NB4 (cell line): ENCODE data around the gene EIF4A3.

Experiments used
- CTCF ChIP-seq: IDR thresholded peaks from one replicate; pipeline ENCODE4 v1.5.1; 2012; ENCODE audit warnings: low read depth, low read length
- MAX ChIP-seq: IDR thresholded peaks from 2 replicates; pipeline ENCODE4 v1.6.1; 2011; ENCODE audit warnings: low read depth, low read length
- MYC ChIP-seq: IDR thresholded peaks from 2 replicates; pipeline ENCODE4 v1.6.1; 2011; ENCODE audit warnings: low read depth, low read length
- POLR2A ChIP-seq: IDR thresholded peaks from 2 replicates; pipeline ENCODE4 v1.6.1; 2011; ENCODE audit warnings: mild to moderate bottlenecking; ENCODE audit not compliant: insufficient read length; ENCODE audit errors: extremely low read depth

GRCh38 chr17:80086616-80087015 is 60.3 kb downstream of the EIF4A3 start:
- TF ChIP-seq CTCF (no peak), POLR2A (no peak), MYC (no peak), MAX (no peak)
